Retinal pigment epithelial cell (primary cell): ENCODE results near the gene TET1.

ENCODE experiments used
- DNase-seq: peaks from one replicate; pipeline ENCODE4 v3.0.0-alpha.2; 2010; ENCODE audit warnings: low read depth
- H3K4me3 ChIP-seq: 2 replicates; pipeline ENCODE4 v1.5.1; 2011; ENCODE audit warnings: mild to moderate bottlenecking, low read length, control low read depth, moderate library complexity
- TF ChIP-seq, protein P1 (sequence below): conservative IDR thresholded peaks from 2 replicates; pipeline ENCODE4 v1.5.1; 2011; ENCODE audit warnings: low read depth, low read length, control low read depth, inconsistent platforms

Gene TET1

DNA sequence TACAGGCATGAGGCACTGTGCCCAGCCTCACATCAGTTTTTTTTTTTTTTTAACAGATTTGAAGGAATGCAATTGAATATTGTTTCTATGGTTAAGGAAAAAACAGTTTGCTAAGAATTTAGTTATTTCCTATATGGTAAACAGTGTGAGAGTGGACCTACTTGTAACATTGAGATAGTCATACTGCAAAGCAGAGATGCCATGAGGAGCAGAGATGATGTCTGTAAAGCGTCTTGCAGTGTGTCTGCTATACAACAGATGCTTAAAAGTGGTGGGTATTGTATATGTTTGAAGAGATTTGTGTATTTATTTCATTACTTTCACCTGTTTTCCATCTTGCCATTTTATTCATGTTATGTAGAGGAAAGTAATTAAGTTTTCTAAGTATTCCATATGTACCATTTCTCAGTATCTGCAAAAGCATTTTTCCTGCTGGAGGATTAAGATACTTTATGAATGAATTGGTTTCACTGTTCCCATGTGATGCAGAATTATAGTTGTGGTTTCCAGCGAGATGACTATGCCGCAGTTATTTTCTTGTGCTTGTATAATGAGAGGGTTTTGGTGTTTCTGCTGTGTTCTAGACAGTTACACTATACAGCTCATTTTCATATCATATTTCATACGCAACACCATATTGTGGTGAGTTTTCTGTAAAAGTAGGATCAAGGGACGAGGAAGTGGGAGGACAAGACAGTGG, 26.6 kb downstream of the TET1 start:
- TF ChIP-seq, protein P1, sequence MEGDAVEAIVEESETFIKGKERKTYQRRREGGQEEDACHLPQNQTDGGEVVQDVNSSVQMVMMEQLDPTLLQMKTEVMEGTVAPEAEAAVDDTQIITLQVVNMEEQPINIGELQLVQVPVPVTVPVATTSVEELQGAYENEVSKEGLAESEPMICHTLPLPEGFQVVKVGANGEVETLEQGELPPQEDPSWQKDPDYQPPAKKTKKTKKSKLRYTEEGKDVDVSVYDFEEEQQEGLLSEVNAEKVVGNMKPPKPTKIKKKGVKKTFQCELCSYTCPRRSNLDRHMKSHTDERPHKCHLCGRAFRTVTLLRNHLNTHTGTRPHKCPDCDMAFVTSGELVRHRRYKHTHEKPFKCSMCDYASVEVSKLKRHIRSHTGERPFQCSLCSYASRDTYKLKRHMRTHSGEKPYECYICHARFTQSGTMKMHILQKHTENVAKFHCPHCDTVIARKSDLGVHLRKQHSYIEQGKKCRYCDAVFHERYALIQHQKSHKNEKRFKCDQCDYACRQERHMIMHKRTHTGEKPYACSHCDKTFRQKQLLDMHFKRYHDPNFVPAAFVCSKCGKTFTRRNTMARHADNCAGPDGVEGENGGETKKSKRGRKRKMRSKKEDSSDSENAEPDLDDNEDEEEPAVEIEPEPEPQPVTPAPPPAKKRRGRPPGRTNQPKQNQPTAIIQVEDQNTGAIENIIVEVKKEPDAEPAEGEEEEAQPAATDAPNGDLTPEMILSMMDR, result no peak
- H3K4me3 ChIP-seq, result no peak overlapping the region
- DNase-seq, result peak; percentile 78

DNA sequence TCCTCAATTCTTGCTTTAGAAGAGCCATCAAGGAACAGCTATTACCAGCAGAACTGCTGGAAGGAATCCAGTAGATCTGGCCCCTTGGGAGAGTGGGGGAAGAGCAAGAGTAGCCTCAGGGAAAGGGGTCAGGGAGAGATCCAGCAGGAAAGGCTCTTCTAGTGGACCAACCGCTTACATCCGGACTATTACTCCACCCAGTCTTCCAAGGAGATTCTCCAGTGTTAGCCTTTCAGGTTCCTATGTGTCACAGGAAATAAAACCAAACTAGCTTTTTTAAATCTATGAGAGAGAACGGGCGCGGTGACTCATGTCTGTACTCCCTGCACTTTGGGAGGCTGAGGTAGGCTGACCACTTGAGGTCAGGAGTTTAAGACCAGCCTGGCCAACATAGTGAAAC, 34.3 kb downstream of the TET1 start:
- DNase-seq, result no peak
- H3K4me3 ChIP-seq, result no peak overlapping the region

DNA sequence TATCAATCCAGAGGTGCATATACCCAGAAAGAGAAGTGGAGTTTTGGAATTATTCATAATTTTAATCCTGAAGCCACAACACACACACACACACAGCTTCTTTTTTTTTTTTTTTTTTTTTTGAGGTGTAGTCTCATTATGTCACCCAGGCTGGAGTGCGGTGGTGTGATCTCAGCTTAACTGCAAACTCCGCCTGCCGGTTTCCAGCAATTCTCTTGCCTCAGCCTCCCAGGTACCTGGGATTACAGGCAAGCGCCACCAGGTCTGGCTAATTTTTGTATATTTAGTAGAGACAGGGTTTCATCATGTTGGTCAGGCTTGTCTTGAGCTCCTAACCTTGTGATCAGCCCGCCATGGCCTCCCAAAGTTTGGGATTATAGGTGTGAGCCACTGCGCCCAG, 35.4 kb downstream of the TET1 start:
- no peak for DNase-seq
- TF ChIP-seq, protein P1, result no peak
- no peak overlapping the region for H3K4me3 ChIP-seq

More for the DNA sequence above, 34.3 kb downstream of the TET1 start:
- TF ChIP-seq, protein P1, result no peak

DNA sequence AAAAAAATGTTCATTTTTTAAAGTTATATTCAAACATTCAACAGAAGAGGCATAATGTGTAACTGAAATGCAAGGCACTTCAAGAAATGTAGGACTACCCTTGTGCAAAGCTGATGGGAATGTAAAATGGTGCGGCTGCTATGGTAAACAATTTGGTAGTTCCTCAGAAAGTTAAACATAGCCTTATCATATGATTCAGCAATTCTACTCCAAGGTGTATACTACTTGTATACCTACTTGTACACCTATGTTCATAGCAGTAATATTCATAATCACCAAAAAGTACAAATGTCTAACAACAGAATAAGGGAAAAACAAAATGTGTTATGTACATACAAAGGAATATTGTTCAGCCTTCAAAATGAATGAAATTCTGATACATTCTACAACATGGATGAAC, 37.3 kb downstream of the TET1 start:
- no peak for DNase-seq
- TF ChIP-seq, protein P1, result no peak

DNA sequence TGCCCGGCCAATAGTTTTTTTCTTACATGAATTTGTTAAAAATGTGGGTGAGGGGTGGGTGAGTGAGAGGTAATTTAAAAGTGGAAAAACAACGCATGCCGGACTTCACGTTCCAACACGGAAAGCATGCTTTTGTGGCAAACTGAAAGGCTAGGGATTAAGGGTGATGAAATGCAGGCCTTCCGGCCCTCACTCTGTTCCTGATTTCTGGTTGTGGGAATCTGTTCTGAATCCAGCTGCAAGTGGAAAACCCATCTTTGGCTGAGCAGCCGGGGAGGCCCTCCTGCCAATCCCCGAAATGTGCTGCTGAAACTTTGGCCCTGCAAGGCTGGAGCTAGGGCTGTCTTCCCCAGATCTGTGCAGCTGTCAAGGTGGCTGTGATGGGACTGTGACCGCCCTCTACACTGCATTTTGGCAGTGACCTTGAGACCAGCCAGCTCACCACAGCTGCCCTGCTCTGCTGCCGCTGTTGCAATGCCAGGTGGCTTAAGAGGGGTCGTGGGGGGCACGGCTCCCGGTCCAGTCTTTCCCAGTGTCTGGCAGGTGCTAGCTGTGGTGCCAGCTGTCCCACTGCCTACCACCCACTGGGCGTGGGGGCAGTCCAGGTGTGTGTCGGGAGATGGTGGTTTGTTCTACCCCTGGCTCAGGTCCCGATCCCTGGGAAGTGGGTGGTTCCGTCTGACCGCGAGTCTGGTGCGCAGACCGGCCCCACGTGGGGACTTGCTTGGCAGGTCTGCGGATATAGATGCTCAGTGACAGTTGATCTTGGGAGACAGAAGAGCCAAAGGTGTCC, 39.0 kb downstream of the TET1 start:
- DNase-seq, result no peak
- TF ChIP-seq, protein P1, result no peak
- peak overlapping the region; percentile 63 for H3K4me3 ChIP-seq

More for the DNA sequence above, 37.3 kb downstream of the TET1 start:
- H3K4me3 ChIP-seq, result no peak overlapping the region

DNA sequence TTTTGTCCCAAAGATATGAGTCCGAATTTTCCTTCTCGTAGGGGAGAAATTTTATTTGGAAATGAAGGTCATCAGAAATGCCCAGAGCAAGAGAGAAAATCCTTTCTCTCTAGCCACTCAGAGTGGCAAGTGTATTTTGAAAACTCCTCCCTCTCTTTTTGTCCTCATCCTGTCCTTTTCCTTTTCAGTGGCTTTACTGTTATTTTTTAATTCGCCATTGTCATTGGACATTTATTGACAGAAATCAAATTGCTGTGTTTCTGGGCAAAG, 39.6 kb downstream of the TET1 start:
- TF ChIP-seq, protein P1, result no peak
- DNase-seq, result no peak
- H3K4me3 ChIP-seq, result peak overlapping the region; percentile 63

DNA sequence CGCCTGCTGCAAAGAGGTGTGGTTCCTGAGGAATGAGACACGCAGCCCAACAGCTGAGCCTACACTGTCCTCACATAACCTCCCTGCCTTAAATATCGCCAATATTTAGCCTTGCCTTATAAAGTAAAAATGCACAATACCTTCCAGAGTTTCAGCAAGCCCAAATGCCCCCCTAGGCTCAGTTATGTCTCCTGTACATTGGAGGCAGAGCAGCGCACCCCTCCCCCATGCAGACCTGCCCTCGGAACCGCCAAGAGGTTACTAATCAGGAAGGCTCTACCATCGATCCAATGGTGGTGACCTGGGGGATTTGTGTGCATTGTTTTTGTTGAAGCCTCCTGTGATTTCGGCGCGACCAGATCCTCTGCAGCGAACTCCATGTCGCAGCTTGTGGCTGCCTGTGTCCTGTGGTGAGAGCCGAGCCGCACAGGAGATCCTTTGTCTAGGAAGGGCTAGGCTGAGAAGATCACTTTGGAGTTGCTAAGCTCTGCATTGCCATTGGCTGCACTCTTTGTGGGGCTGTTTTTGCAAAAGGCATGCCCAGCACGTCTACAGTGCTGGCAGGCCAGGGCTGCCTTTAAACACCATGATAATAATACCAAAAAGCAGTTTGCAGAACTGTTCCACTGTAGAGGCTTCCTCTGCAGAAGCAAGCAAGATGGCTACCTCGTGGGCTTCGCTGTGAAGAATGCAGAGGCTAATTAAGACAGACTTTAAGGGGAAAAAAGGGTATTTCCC, 40.1 kb downstream of the TET1 start:
- TF ChIP-seq, protein P1, result no peak
- DNase-seq, result peak; percentile 83
- H3K4me3 ChIP-seq, result peak overlapping the region; percentile 63
